A673 (cell line): ENCODE data around the gene ZNF74. TPM values are rescaled to one million over a fixed set of nuclear protein-coding genes. Genes with fewer than 3 reads are reported as not detected.

ENCODE experiments used
- BruUV-seq: library from RNA; stranded (reverse); fragments of 400-500 nt; replicated peaks from 2 replicates; lab custom pipeline; 2021; lab: Mats Ljungman, UMichigan
- CTCF ChIA-PET: fragments of 300-600 bp; sonication (Branson Sonifier 250); formaldehyde crosslinking; loops from one replicate; lab custom pipeline; 2022; ENCODE audit warnings: antibody characterized with exemption; lab: Charles Lee
- POLR2A ChIA-PET: fragments of 300-600 bp; sonication (Branson Sonifier 250); formaldehyde crosslinking; loops from one replicate; lab custom pipeline; 2022; ENCODE audit warnings: antibody characterized with exemption; ENCODE audit not compliant: low non-redundant PET; lab: Charles Lee
- DNase-seq: peaks from one replicate; pipeline ENCODE4 v3.0.0-alpha.2; 2015; ENCODE audit warnings: low spot score
- H3K27ac ChIP-seq: fragments of 200-600 bp; sonication (generic); 2 replicates; pipeline ENCODE4 v1.5.1; 2016; ENCODE audit warnings: mixed run types, low read depth, mild to moderate bottlenecking, mixed read lengths, antibody characterized with exemption, low read length; ENCODE audit not compliant: poor library complexity, severe bottlenecking
- H3K27me3 ChIP-seq: fragments of 200-600 bp; sonication (generic); replicated peaks from 2 replicates; pipeline ENCODE4 v1.6.1; 2017; ENCODE audit warnings: mixed run types, low read depth, mild to moderate bottlenecking, mixed read lengths, antibody characterized with exemption, low read length; ENCODE audit not compliant: insufficient read depth, poor library complexity
- H3K36me3 ChIP-seq: fragments of 200-600 bp; sonication (generic); 2 replicates; pipeline ENCODE4 v1.6.1; 2016; ENCODE audit warnings: mixed run types, mild to moderate bottlenecking, mixed read lengths, antibody characterized with exemption, low read length; ENCODE audit not compliant: insufficient read depth, poor library complexity, severe bottlenecking
- H3K4me1 ChIP-seq: fragments of 200-600 bp; sonication (generic); 2 replicates; pipeline ENCODE4 v1.6.1; 2017; ENCODE audit warnings: mixed run types, mild to moderate bottlenecking, mixed read lengths, antibody characterized with exemption, low read length; ENCODE audit not compliant: insufficient read depth, poor library complexity, severe bottlenecking
- H3K4me3 ChIP-seq: fragments of 200-600 bp; sonication (generic); 2 replicates; pipeline ENCODE4 v1.5.1; 2016; ENCODE audit warnings: low read depth, mixed run types, mild to moderate bottlenecking, mixed read lengths, low read length; ENCODE audit not compliant: poor library complexity, severe bottlenecking
- H3K9me3 ChIP-seq: fragments of 200-600 bp; sonication (generic); 2 replicates; pipeline ENCODE4 v1.6.1; 2016; ENCODE audit warnings: mixed run types, low read depth, mild to moderate bottlenecking, mixed read lengths, antibody characterized with exemption, low read length; ENCODE audit not compliant: poor library complexity, severe bottlenecking
- CTCF ChIP-seq: fragments of 300-800, 200-600 bp; sonication (generic); conservative IDR thresholded peaks from 2 replicates; pipeline ENCODE4 v1.5.1; 2017; ENCODE audit warnings: low read depth, mild to moderate bottlenecking, antibody characterized with exemption, low read length, moderate library complexity, mixed read lengths
- EZH2 ChIP-seq: fragments of 200-600 bp; sonication (generic); IDR thresholded peaks from 2 replicates; pipeline ENCODE4 v1.6.1; 2017; ENCODE audit warnings: borderline replicate concordance, low read depth, mild to moderate bottlenecking, mixed read lengths, antibody characterized with exemption, low read length; ENCODE audit not compliant: poor library complexity, severe bottlenecking
- intact Hi-C: fragments of 100-400 bp; cut with micrococcal nuclease; formaldehyde crosslinking; loops from one replicate; pipeline ENCODE4 v1.10.0; 2022; ENCODE audit not compliant: unreplicated experiment
- total RNA-seq: library from RNA; stranded (reverse); gene quantifications from 2 replicates; pipeline ENCODE4 v1.2.3, GENCODE V29; 2021

Gene ZNF74
- total RNA-seq, 1 experiment from 2014 or later = 37.2 TPM

DNA sequence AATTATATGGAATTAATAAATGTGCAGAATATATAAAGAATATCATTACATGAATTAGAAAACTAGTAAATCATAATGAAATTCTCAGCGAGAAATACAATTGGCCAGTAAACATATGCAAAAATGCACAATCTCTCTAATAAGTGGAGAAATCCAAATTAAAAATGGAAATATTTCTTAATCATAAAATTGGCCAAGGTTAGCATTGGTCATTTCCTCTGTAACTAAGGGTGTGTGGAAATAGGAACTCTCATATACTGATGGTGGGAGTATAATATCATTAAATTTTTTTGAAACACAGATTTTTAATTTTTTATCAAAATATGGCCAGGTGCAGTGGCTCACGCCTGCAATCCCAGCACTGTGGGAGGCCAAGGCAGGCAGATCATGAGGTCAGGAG, 7.6 kb upstream of the ZNF74 start:
- no TSS peak for BruUV-seq
- intact Hi-C loops = no loop called here
- Histone ChIP-seq H3K4me1 (no peaks in the 10 kb centered on the region), H3K4me3 (no peak overlapping the region), H3K27ac (no peak overlapping the region), H3K27me3 (no peaks in the 10 kb centered on the region), H3K36me3 (no peaks in the 10 kb centered on the region), H3K9me3 (no peaks in the 10 kb centered on the region)
- TF ChIP-seq CTCF (no peak), EZH2 (no peak)
- no peak for DNase-seq
- ChIA-PET CTCF (no interaction called here), POLR2A (no interaction called here)

DNA sequence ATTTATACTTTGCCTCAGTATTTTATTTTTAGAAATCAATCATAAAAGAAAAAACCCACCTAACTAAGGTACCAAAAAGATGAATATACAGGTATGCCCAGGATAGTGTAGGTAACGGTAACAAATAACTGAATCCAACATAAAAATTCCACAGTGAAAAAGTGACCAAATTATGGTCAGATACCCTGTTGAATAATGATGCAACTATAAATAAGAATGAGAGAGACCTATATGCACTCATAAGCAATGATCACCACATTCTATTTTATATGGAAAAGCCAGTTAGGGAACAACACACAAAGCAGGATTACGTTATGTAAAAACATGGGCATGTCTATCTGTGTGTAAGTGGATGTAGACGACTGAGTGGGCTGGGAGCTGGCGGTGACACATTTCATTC, 7.0 kb upstream of the ZNF74 start:
- intact Hi-C loops = no loop called here
- POLR2A ChIA-PET = no interaction called here
- no peaks in the 10 kb centered on the region for H3K36me3 ChIP-seq
- H3K27ac ChIP-seq = no peak overlapping the region
- H3K4me3 ChIP-seq = no peak overlapping the region
- no peaks in the 10 kb centered on the region for H3K9me3 ChIP-seq
- CTCF ChIA-PET = no interaction called here
- H3K4me1 ChIP-seq = no peaks in the 10 kb centered on the region
- no peak for DNase-seq
- no peaks in the 10 kb centered on the region for H3K27me3 ChIP-seq
- TF ChIP-seq EZH2 (no peak), CTCF (no peak)
- BruUV-seq = no TSS peak

DNA sequence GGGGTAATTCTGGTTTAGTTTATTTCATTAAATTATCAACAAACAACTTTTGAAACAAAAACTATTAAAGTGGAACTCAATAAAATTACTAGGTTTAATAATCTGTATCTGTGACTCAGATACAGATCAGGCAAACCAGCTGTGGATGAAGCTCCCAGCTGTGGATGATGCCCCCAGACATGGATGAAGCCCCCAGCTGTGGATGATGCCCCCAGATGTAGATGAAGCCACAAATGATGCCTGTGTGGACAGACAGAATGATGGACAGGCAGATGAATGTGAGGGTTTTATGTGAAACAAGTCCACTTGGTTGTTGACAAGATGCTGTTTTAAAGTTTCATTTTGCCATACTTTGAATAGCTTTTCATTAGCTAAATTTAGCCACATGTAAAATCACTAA, 5.8 kb upstream of the ZNF74 start:
- H3K27me3 ChIP-seq = no peaks in the 10 kb centered on the region
- H3K4me3 ChIP-seq = no peak overlapping the region
- TF ChIP-seq EZH2 (no peak), CTCF (no peak)
- ChIA-PET POLR2A (no interaction called here), CTCF (no interaction called here)
- no peak for DNase-seq
- no peak overlapping the region for H3K27ac ChIP-seq
- H3K9me3 ChIP-seq = no peaks in the 10 kb centered on the region
- H3K4me1 ChIP-seq = no peaks in the 10 kb centered on the region
- no peaks in the 10 kb centered on the region for H3K36me3 ChIP-seq
- intact Hi-C loops = no loop called here
- no TSS peak for BruUV-seq
